ENCODE measurements around the gene TMEM130. TPM values are rescaled to one million over a fixed set of nuclear protein-coding genes. Genes with fewer than 3 reads are reported as not detected.
A peak's percentile ranks its signal among the peaks of the same experiment; 100 is the strongest.

The TMEM130 gene
- total and polyA plus RNA-seq, 2 experiments from 2014 or later, result 1.5 to 2.0 TPM

GRCh38 chr7:98836811-98837629 lies 32.8 kb downstream of the TMEM130 start:
- Histone ChIP-seq H3K27ac (ENCODE audit: low read depth) (no peak overlapping the region), H3K27me3 (ENCODE audit: insufficient read depth) (no peaks in the 10 kb centered on the region), H4K20me1 (replicated peaks; ENCODE audit: insufficient read depth) (no peaks in the 10 kb centered on the region), H3K36me3 (ENCODE audit: insufficient read depth) (no peaks in the 10 kb centered on the region), H3K4me2 (peak overlapping the region; percentile 48), H2AFZ (peak overlapping the region; percentile 12; the same call in 1 of the 2 replicates), H3F3A (replicated peaks; ENCODE audit: low read depth) (no peaks in the 10 kb centered on the region; the same call in 1 of the 2 replicates), H3K79me2 (replicated peaks; ENCODE audit: insufficient read depth) (no peaks in the 10 kb centered on the region), H3K4me1 (ENCODE audit: insufficient read depth) (peaks cover 7% of the 10 kb centered on the region; the same call in 1 of the 2 replicates), H3K4me3 (peak overlapping the region; percentile 21; the same call in 1 of the 2 replicates), H3K9me2 (ENCODE audit: insufficient read depth) (no peaks in the 10 kb centered on the region)
- no peaks in the 10 kb centered on the region for H3K9me3 Mint-ChIP-seq
- H3K4me3 Mint-ChIP-seq, result peak overlapping the region; percentile 18; the same call in 1 of the 3 replicates
- H3K27me3 Mint-ChIP-seq (ENCODE audit: insufficient read depth, low read depth, poor library complexity), result peaks cover 9% of the 10 kb centered on the region
- peak; percentile 88 for ATAC-seq
- no peak for TF ChIP-seq POLR2AphosphoS5 (IDR thresholded peaks at IDR 0.05; ENCODE audit: low read depth)
- peak; percentile 93 to 96 for TF ChIP-seq CTCF (conservative IDR thresholded peaks at IDR 0.05; ENCODE audit: low read depth in 2 of 2)
- H3K27ac Mint-ChIP-seq, result 0 out of 2 replicates have a peak overlapping the region, but pooled peaks have one; percentile 12
- DNase-seq (ENCODE audit: low spot score), result peak; percentile 91
- H3K36me3 Mint-ChIP-seq (ENCODE audit: low read depth), result no peaks in the 10 kb centered on the region; the same call in 2 of the 3 replicates
- peaks cover 8% of the 10 kb centered on the region for H3K4me1 Mint-ChIP-seq

- ATAC-seq (no peak), DNase-seq (ENCODE audit: low spot score) (no peak)
- Histone ChIP-seq H3K27me3 (ENCODE audit: insufficient read depth) (no peaks in the 10 kb centered on the region), H4K20me1 (replicated peaks; ENCODE audit: insufficient read depth) (no peaks in the 10 kb centered on the region), H3K9me2 (ENCODE audit: insufficient read depth) (no peaks in the 10 kb centered on the region), H3K27ac (ENCODE audit: low read depth) (no peak overlapping the region), H3K79me2 (replicated peaks; ENCODE audit: insufficient read depth) (no peaks in the 10 kb centered on the region), H3K4me1 (ENCODE audit: insufficient read depth) (peaks cover 7% of the 10 kb centered on the region; the same call in 1 of the 2 replicates), H3F3A (replicated peaks; ENCODE audit: low read depth) (no peaks in the 10 kb centered on the region; the same call in 1 of the 2 replicates), H3K36me3 (ENCODE audit: insufficient read depth) (no peaks in the 10 kb centered on the region), H3K4me3 (no peak overlapping the region), H2AFZ (no peak overlapping the region), H3K4me2 (no peak overlapping the region)
- no peak overlapping the region for H3K27ac Mint-ChIP-seq
- TF ChIP-seq EZH2 (IDR thresholded peaks at IDR 0.05; ENCODE audit: low read depth, unreplicated experiment), result no peak
- no peak for TF ChIP-seq NANOG (IDR thresholded peaks at IDR 0.05; ENCODE audit: borderline replicate concordance)
- peaks cover 8% of the 10 kb centered on the region for H3K4me1 Mint-ChIP-seq
- H3K9me3 Mint-ChIP-seq, result no peaks in the 10 kb centered on the region
- H3K36me3 Mint-ChIP-seq (ENCODE audit: low read depth), result no peaks in the 10 kb centered on the region; the same call in 2 of the 3 replicates
- peaks cover 9% of the 10 kb centered on the region for H3K27me3 Mint-ChIP-seq (ENCODE audit: insufficient read depth, low read depth, poor library complexity)
- no peak overlapping the region for H3K4me3 Mint-ChIP-seq
Observed at GRCh38 chr7:98834949-98835348, 34.9 kb downstream of the TMEM130 start.

- Mint-ChIP-seq H3K36me3 (ENCODE audit: low read depth) (no peaks in the 10 kb centered on the region), H3K27me3 (ENCODE audit: insufficient read depth, low read depth, poor library complexity) (peaks cover 9% of the 10 kb centered on the region), H3K27ac (no peak overlapping the region), H3K9me3 (no peaks in the 10 kb centered on the region), H3K4me3 (no peak overlapping the region), H3K4me1 (peaks cover 8% of the 10 kb centered on the region)
- H3K79me2 ChIP-seq (replicated peaks; ENCODE audit: insufficient read depth), result no peaks in the 10 kb centered on the region
- no peaks in the 10 kb centered on the region for H3K9me2 ChIP-seq (ENCODE audit: insufficient read depth)
- DNase-seq (ENCODE audit: low spot score) (no peak), ATAC-seq (no peak)
- H3K27ac ChIP-seq (ENCODE audit: low read depth), result no peak overlapping the region
- no peaks in the 10 kb centered on the region for H4K20me1 ChIP-seq (replicated peaks; ENCODE audit: insufficient read depth)
- no peak overlapping the region for H3K4me2 ChIP-seq
- H3K4me1 ChIP-seq (ENCODE audit: insufficient read depth), result peaks cover 7% of the 10 kb centered on the region; the same call in 1 of the 2 replicates
- TF ChIP-seq POLR2AphosphoS5 (IDR thresholded peaks at IDR 0.05; ENCODE audit: low read depth) (no peak), ZNF114 (CRISPR knock-in tag; IDR thresholded peaks at IDR 0.05) (no peak), ZNF462 (CRISPR knock-in tag; IDR thresholded peaks at IDR 0.05) (no peak)
- no peaks in the 10 kb centered on the region; the same call in 1 of the 2 replicates for H3F3A ChIP-seq (replicated peaks; ENCODE audit: low read depth)
- H3K4me3 ChIP-seq, result no peak overlapping the region
- no peaks in the 10 kb centered on the region for H3K36me3 ChIP-seq (ENCODE audit: insufficient read depth)
- no peak overlapping the region for H2AFZ ChIP-seq
- no peaks in the 10 kb centered on the region for H3K27me3 ChIP-seq (ENCODE audit: insufficient read depth)
Observed at GRCh38 chr7:98833022-98833421, 36.8 kb downstream of the TMEM130 start.
